GM12878 (cell line): ENCODE results near the gene MEGF6. TPM values are rescaled to one million over a fixed set of nuclear protein-coding genes. Genes with fewer than 3 reads are reported as not detected.
"Not testable (repeated sequence)": the region's sequence is repeated elsewhere in the genome, so short reads cannot be mapped to it uniquely, and the experiment has no call there.

ENCODE experiments used
- ATAC-seq: fragments of 200-7000 bp; cut with Tn5 transposase; 3 replicates; pipeline ENCODE4 v1.9.1; 2020; ENCODE audit warnings: mild to moderate bottlenecking, moderate library complexity
- BruUV-seq: library from RNA; stranded (reverse); fragments of 400-500 nt; replicated peaks from 2 replicates; lab custom pipeline; 2021; lab: Mats Ljungman, UMichigan
- CTCF ChIA-PET: fragments of 300-600 bp; sonication (Branson Sonifier 250); formaldehyde crosslinking; extraction: SDS; loops from one replicate; lab custom pipeline; 2021; ENCODE audit warnings: inconsistent platforms; lab: Yijun Ruan, JAX
- POLR2A ChIA-PET: fragments of 350-600 bp; formaldehyde crosslinking; extraction: SDS; loops from one replicate; lab custom pipeline; 2021; ENCODE audit warnings: inconsistent platforms; lab: Charles Lee
- RAD21 ChIA-PET: fragments of 300-600 bp; sonication (Branson Sonifier 250); formaldehyde crosslinking; loops from one replicate; lab custom pipeline; 2023; ENCODE audit warnings: antibody characterized with exemption; ENCODE audit not compliant: unreplicated experiment; lab: Charles Lee
- SMC1A ChIA-PET: fragments of 300-600 bp; sonication (Branson Sonifier 250); formaldehyde crosslinking; loops from one replicate; lab custom pipeline; 2023; ENCODE audit not compliant: unreplicated experiment, uncharacterized antibody; lab: Charles Lee
- DNase-seq: peaks from one replicate; pipeline ENCODE4 v3.0.0-alpha.2; 2011; ENCODE audit warnings: low read depth, low spot score
- FAIRE-seq: peaks from 3 replicates; lab custom pipeline; 2011; peaks lifted over from hg19 to GRCh38; lab: Jason Lieb, UNC
- H2AFZ ChIP-seq: 2 replicates; pipeline ENCODE4 v1.6.0; 2011; ENCODE audit warnings: low read depth, low read length, control low read depth; ENCODE audit not compliant: control insufficient read depth
- H3K27ac ChIP-seq: 2 replicates; pipeline ENCODE4 v1.5.1; 2011; ENCODE audit warnings: control low read depth; ENCODE audit not compliant: control insufficient read depth, insufficient read depth
- H3K27me3 ChIP-seq, 2 experiments: replicated peaks in 1 of 2; 2 replicates each; pipeline versions ENCODE4 v1.6.0 to v1.6.1; 2011; ENCODE audit warnings: low read length in 1 of 2; ENCODE audit not compliant: control insufficient read depth in 2 of 2, insufficient read depth in 2 of 2
- H3K36me3 ChIP-seq, 2 experiments: 2 replicates each; pipeline ENCODE4 v1.5.1; 2011; ENCODE audit warnings: low read length in 1 of 2; ENCODE audit not compliant: control insufficient read depth in 2 of 2, insufficient read depth in 2 of 2
- H3K4me1 ChIP-seq: 2 replicates; pipeline ENCODE4 v1.6.1; 2011; ENCODE audit warnings: mild to moderate bottlenecking, low read length, moderate library complexity, mixed read lengths; ENCODE audit not compliant: control insufficient read depth, insufficient read depth
- H3K4me2 ChIP-seq: 2 replicates; pipeline ENCODE4 v1.6.0; 2011; ENCODE audit warnings: control low read depth; ENCODE audit not compliant: control insufficient read depth, insufficient read depth
- H3K4me3 ChIP-seq: fragments of 200-600 bp; sonication (generic); 2 replicates; pipeline ENCODE4 v1.5.1; 2016
- H3K79me2 ChIP-seq: 2 replicates; pipeline ENCODE4 v1.6.0; 2011; ENCODE audit warnings: low read length; ENCODE audit not compliant: control insufficient read depth, insufficient read depth
- H3K9ac ChIP-seq: 2 replicates; pipeline ENCODE4 v1.8.0; 2011; ENCODE audit warnings: low read length, control low read depth, mixed read lengths; ENCODE audit not compliant: control insufficient read depth, insufficient read depth
- H3K9me3 ChIP-seq: replicated peaks from 3 replicates; pipeline ENCODE4 v1.5.1; 2011; ENCODE audit warnings: mild to moderate bottlenecking, low read length; ENCODE audit not compliant: control insufficient read depth, insufficient read depth
- H4K20me1 ChIP-seq: 2 replicates; pipeline ENCODE4 v1.6.0; 2011; ENCODE audit not compliant: control insufficient read depth, insufficient read depth
- MYB ChIP-seq: fragments of 150-350 bp; IDR thresholded peaks from 2 replicates; pipeline ENCODE4 v1.6.1; 2014; ENCODE audit warnings: mild to moderate bottlenecking, low read depth, low read length, borderline replicate concordance
- PAX8 ChIP-seq: fragments of 450-650 bp; IDR thresholded peaks from 2 replicates; pipeline ENCODE4 v1.6.1; 2017; ENCODE audit warnings: mild to moderate bottlenecking, moderate library complexity
- PRDM15 ChIP-seq: fragments of 450-650 bp; formaldehyde crosslinking; IDR thresholded peaks from 2 replicates; pipeline ENCODE4 v1.4.0; 2020; ENCODE audit warnings: mild to moderate bottlenecking, moderate library complexity
- RB1 ChIP-seq: fragments of 450-650 bp; formaldehyde crosslinking; IDR thresholded peaks from 2 replicates; pipeline ENCODE4 v1.6.1; 2017; ENCODE audit warnings: mild to moderate bottlenecking, borderline replicate concordance
- ZBTB40 ChIP-seq: fragments of 450-650 bp; IDR thresholded peaks from 2 replicates; pipeline ENCODE4 v1.6.1; 2016; ENCODE audit warnings: mild to moderate bottlenecking, moderate library complexity, borderline replicate concordance
- ZNF207 ChIP-seq: fragments of 450-650 bp; IDR thresholded peaks from 2 replicates; pipeline ENCODE4 v1.6.1; 2014; ENCODE audit warnings: antibody characterized with exemption, mild to moderate bottlenecking, borderline replicate concordance
- ZZZ3 ChIP-seq: IDR thresholded peaks from 2 replicates; pipeline ENCODE4 v1.6.1; 2011; ENCODE audit warnings: low read depth; ENCODE audit not compliant: control insufficient read depth, insufficient read length
- WGBS: methylation state at CpG from one replicate; pipeline ENCODE4 v1.1.6; 2016; ENCODE audit warnings: low lambda C conversion rate; ENCODE audit not compliant: insufficient replicate concordance, insufficient coverage; ENCODE audit errors: missing lambda C conversion rate; 5-methylcytosine and 5-hydroxymethylcytosine counted together
- in situ Hi-C: fragments of 300-500 bp; cut with MboI; formaldehyde crosslinking; loops from 9 replicates; pipeline ENCODE4 v1.14.3; 2018; ENCODE audit warnings: mixed read lengths
- intact Hi-C: fragments of 100-400 bp; cut with micrococcal nuclease; formaldehyde crosslinking; loops from one replicate; pipeline ENCODE4 v1.14.2; 2022; ENCODE audit not compliant: unreplicated experiment
- polyA plus RNA-seq, 11 experiments: library from polyadenylated mRNA; depleted of rRNA in 4 of 11; unstranded in 6 of 11; stranded (reverse) in 5 of 11; fragments of >200 nt; fragmentation: Nextera tagmentation in 4 of 11; fragmentation: Illumina TruSeq in 1 of 11; extraction: Ambion mirVana in 4 of 11; extraction: Trizol in 1 of 11; gene quantifications; 1 replicate in 1 of 11; 2 replicates in 10 of 11; pipeline versions ENCODE4 v1.2.1 to v1.2.3, GENCODE V29; 2011 to 2016; ENCODE audit warnings: inconsistent platforms in 2 of 11, missing spikeins in 2 of 11, low read depth in 1 of 11
- total RNA-seq, 4 experiments: library from RNA; depleted of rRNA in 3 of 4; stranded (reverse); fragments of >200 nt in 3 of 4; fragmentation: Illumina TruSeq in 1 of 4; extraction: Trizol in 1 of 4; gene quantifications; 2 replicates each; pipeline versions ENCODE4 v1.2.1 to v1.2.3, GENCODE V29; 2013 to 2021

MEGF6 gene
- total and polyA plus RNA-seq, 10 of the 15 experiments (the other 5 are each of a cell fraction or from before 2014, with no cell fraction given) = 0.03 to 0.41 TPM; not detected in 8

- no peak for TF ChIP-seq ZBTB40
- no peak for TF ChIP-seq RB1
These were observed 34.0 kb downstream of the MEGF6 start (continued) for GRCh38 chr1:3577300-3577699.

- Histone ChIP-seq H3K36me3 (no peaks in the 10 kb centered on the region), H3K79me2 (no peaks in the 10 kb centered on the region), H4K20me1 (no peaks in the 10 kb centered on the region), H3K9me3 (no peaks in the 10 kb centered on the region; the same call in 2 of the 3 replicates), H3K9ac (no peak overlapping the region), H2AFZ (no peak overlapping the region), H3K27me3 (no peaks in the 10 kb centered on the region)
- ChIA-PET CTCF (no interaction called here), POLR2A (no interaction called here), SMC1A (no interaction called here)
- BruUV-seq = no TSS peak
- no peak for FAIRE-seq
- WGBS = 60% methylated on average over 10 of the region's 15 CpGs
- in situ Hi-C loops = no loop called here
- TF ChIP-seq PAX8 (no peak), ZZZ3 (no peak), PRDM15 (no peak), MYB (no peak), ZNF207 (no peak)
- TF ChIP-seq, all 136 proteins: peak for 0
- ATAC-seq (no peak), DNase-seq (no peak)
- H3K4me3 ChIP-seq = no peak overlapping the region
- H3K4me1 ChIP-seq = no peaks in the 10 kb centered on the region
- RAD21 ChIA-PET = no interaction called here
- H3K27ac ChIP-seq = no peak overlapping the region
- H3K4me2 ChIP-seq = no peak overlapping the region
- intact Hi-C loops = no loop called here
These were observed 35.3 kb downstream of the MEGF6 start for GRCh38 chr1:3575993-3576392.

GRCh38 chr1:3575515-3575914, 35.8 kb downstream of the MEGF6 start:
- H3K27me3 ChIP-seq, H3K36me3 ChIP-seq, H3K4me3 ChIP-seq, H3K4me1 ChIP-seq, FAIRE-seq, POLR2A ChIA-PET, H2AFZ ChIP-seq, DNase-seq, in situ Hi-C loops, ATAC-seq, intact Hi-C loops, SMC1A ChIA-PET, H3K9me3 ChIP-seq, RAD21 ChIA-PET, H3K9ac ChIP-seq, BruUV-seq, H3K79me2 ChIP-seq, H3K27ac ChIP-seq, H3K4me2 ChIP-seq, H4K20me1 ChIP-seq: not testable (repeated sequence)
- 35% methylated on average over 6 of the region's 6 CpGs for WGBS
- CTCF ChIA-PET = interaction anchor here (1.0 kb wide), 1 partner anchor 11 kb away, joined by 3 read pairs; no protein-coding TSS in a partner anchor
